Mammary epithelial cell (primary cell): ENCODE data around the gene FBXO41.

Experiments used
- CTCF ChIP-seq, 2 donors: IDR thresholded peaks in 1 of 2; conservative IDR thresholded peaks in 1 of 2; 2 replicates each; pipeline ENCODE4 v1.5.1; 2011 to 2012; ENCODE audit warnings: inconsistent platforms in 2 of 2, low read length in 2 of 2, mild to moderate bottlenecking in 2 of 2, control low read depth in 1 of 2, low read depth in 1 of 2; ENCODE audit not compliant: insufficient read depth in 1 of 2; ENCODE audit errors: extremely low read depth in 1 of 2
- EZH2 ChIP-seq: IDR thresholded peaks from 2 replicates; pipeline ENCODE4 v1.6.1; 2012; ENCODE audit warnings: low read length, inconsistent platforms, borderline replicate concordance

GRCh38 chr2:73233932-73234832, 50.1 kb downstream of the FBXO41 start, which contains the start of gene CCT7:
- TF ChIP-seq CTCF (conservative IDR thresholded peaks at IDR 0.05 in 1 of 2, IDR thresholded peaks at IDR 0.05 in 1 of 2; ENCODE audit: extremely low read depth in 1 of 2, insufficient read depth in 1 of 2, low read depth in 1 of 2, low read length in 2 of 2) (no peak), EZH2 (no peak)
